Activated T-cell treated with anti-CD3 and anti-CD28 coated beads, Interleukin-2, amount 50 U/mL, for 1 hour (primary cell): ENCODE measurements around the gene GRAMD1B.
A peak's percentile ranks its signal among the peaks of the same experiment; 100 is the strongest.

ENCODE experiments used
- DNase-seq: peaks from one replicate; pipeline ENCODE4 v3.0.0-alpha.2; 2020

Gene GRAMD1B

GRCh38 chr11:123594921-123595320 lies 164.9 kb downstream of the GRAMD1B start:
- DNase-seq, result no peak

GRCh38 chr11:123597859-123598258 lies 167.8 kb downstream of the GRAMD1B start:
- DNase-seq, result no peak

- DNase-seq, result no peak
Observed at GRCh38 chr11:123601136-123601535, 171.1 kb downstream of the GRAMD1B start.

GRCh38 chr11:123601743-123602142 lies 171.7 kb downstream of the GRAMD1B start:
- no peak for DNase-seq

- no peak for DNase-seq
Observed at GRCh38 chr11:123603666-123604065, 173.6 kb downstream of the GRAMD1B start.

- DNase-seq, result no peak
Observed at GRCh38 chr11:123607781-123608180, 177.7 kb downstream of the GRAMD1B start.

- no peak for DNase-seq
Observed at GRCh38 chr11:123608371-123608770, 178.3 kb downstream of the GRAMD1B start.

GRCh38 chr11:123608945-123609344 lies 178.9 kb downstream of the GRAMD1B start:
- DNase-seq, result no peak

- no peak for DNase-seq
Observed at GRCh38 chr11:123611698-123612097, 181.6 kb downstream of the GRAMD1B start.

- no peak for DNase-seq
Observed at GRCh38 chr11:123616505-123617198, 186.6 kb downstream of the GRAMD1B start.

GRCh38 chr11:123622576-123622975 lies 192.5 kb downstream of the GRAMD1B start:
- no peak for DNase-seq

GRCh38 chr11:123624974-123625373 lies 194.9 kb downstream of the GRAMD1B start:
- DNase-seq, result no peak

GRCh38 chr11:123628936-123629683 lies 199.0 kb downstream of the GRAMD1B start:
- DNase-seq, result no peak

GRCh38 chr11:123630126-123630608 lies 200.1 kb downstream of the GRAMD1B start:
- DNase-seq, result no peak

- DNase-seq, result no peak
Observed at GRCh38 chr11:123640029-123640428, 210.0 kb downstream of the GRAMD1B start.

GRCh38 chr11:123640677-123641494 lies 210.8 kb downstream of the GRAMD1B start:
- peak; percentile 66 for DNase-seq

GRCh38 chr11:123641495-123641840 lies 211.4 kb downstream of the GRAMD1B start:
- DNase-seq, result no peak

- DNase-seq, result no peak
Observed at GRCh38 chr11:123642435-123642834, 212.4 kb downstream of the GRAMD1B start.

GRCh38 chr11:123645286-123645975 lies 215.4 kb downstream of the GRAMD1B start:
- no peak for DNase-seq

- DNase-seq, result no peak
Observed at GRCh38 chr11:123650901-123651300, 220.8 kb downstream of the GRAMD1B start.

- DNase-seq, result no peak
Observed at GRCh38 chr11:123652599-123652998, 222.5 kb downstream of the GRAMD1B start.

- DNase-seq, result no peak
Observed at GRCh38 chr11:123653483-123653826, 223.4 kb downstream of the GRAMD1B start.
